HEK293 (cell line): ENCODE measurements around the gene CLIP1.

Source experiments
- CTCF ChIA-PET: fragments of 350-600 bp; formaldehyde crosslinking; extraction: SDS; loops from one replicate; lab custom pipeline; 2021; ENCODE audit warnings: antibody characterized with exemption; lab: Yijun Ruan, JAX
- POLR2A ChIA-PET: fragments of 300-600 bp; formaldehyde crosslinking; extraction: SDS; loops from one replicate; lab custom pipeline; 2020; ENCODE audit warnings: antibody characterized with exemption, inconsistent platforms; lab: Yijun Ruan, JAX
- H3K27ac ChIP-seq: fragments of 200-500 bp; sonication (Bioruptor generic); 2 replicates; pipeline ENCODE4 v1.5.1; 2014; ENCODE audit warnings: low read depth, low read length, control low read depth, inconsistent platforms; ENCODE audit errors: extremely low read depth
- H3K36me3 ChIP-seq, 2 experiments: fragments of 200-500 bp in 1 of 2; sonication (Bioruptor generic) in 1 of 2; 1 replicate in 1 of 2; 2 replicates in 1 of 2; pipeline ENCODE4 v1.5.1; 2014 to 2017; ENCODE audit warnings: inconsistent platforms in 2 of 2, low read length in 2 of 2; ENCODE audit not compliant: control insufficient read depth in 2 of 2, insufficient read depth in 1 of 2
- H3K4me1 ChIP-seq: fragments of 200-500 bp; sonication (Bioruptor generic); 2 replicates; pipeline ENCODE4 v1.5.1; 2014; ENCODE audit warnings: mild to moderate bottlenecking, low read length, inconsistent platforms; ENCODE audit not compliant: control insufficient read depth, insufficient read depth
- H3K4me3 ChIP-seq: 2 replicates; pipeline ENCODE4 v1.5.1; 2011; ENCODE audit warnings: low read depth, mild to moderate bottlenecking, control low read depth, low read length, moderate library complexity
- H3K9me3 ChIP-seq: fragments of 200-500 bp; sonication (Bioruptor generic); 2 replicates; pipeline ENCODE4 v1.5.1; 2014; ENCODE audit warnings: low read depth, low read length, inconsistent platforms; ENCODE audit not compliant: control insufficient read depth, insufficient read depth
- BCL11A ChIP-seq: fragments of 450-650 bp; formaldehyde crosslinking; IDR thresholded peaks from 2 replicates; pipeline ENCODE4 v1.5.1; 2016; ENCODE audit warnings: low read depth, missing biosample characterization, missing genetic modification characterization
- EGR2 ChIP-seq: fragments of 450-650 bp; formaldehyde crosslinking; IDR thresholded peaks from 2 replicates; pipeline ENCODE4 v1.5.1; 2016; ENCODE audit warnings: low read depth, missing biosample characterization, missing genetic modification characterization
- GLIS2 ChIP-seq: fragments of 450-650 bp; formaldehyde crosslinking; IDR thresholded peaks from 2 replicates; pipeline ENCODE4 v1.5.1; 2016; ENCODE audit warnings: missing biosample characterization, missing genetic modification characterization
- MZF1 ChIP-seq: fragments of 450-650 bp; formaldehyde crosslinking; IDR thresholded peaks from 2 replicates; pipeline ENCODE4 v1.5.1; 2017; ENCODE audit warnings: missing biosample characterization, missing genetic modification characterization, borderline replicate concordance
- SCRT1 ChIP-seq: fragments of 450-650 bp; formaldehyde crosslinking; IDR thresholded peaks from 2 replicates; pipeline ENCODE4 v1.5.1; 2016; ENCODE audit warnings: missing biosample characterization, missing genetic modification characterization, borderline replicate concordance
- SP7 ChIP-seq: fragments of 450-650 bp; formaldehyde crosslinking; IDR thresholded peaks from 2 replicates; pipeline ENCODE4 v1.5.1; 2016; ENCODE audit warnings: missing biosample characterization, missing genetic modification characterization
- YY2 ChIP-seq: fragments of 450-650 bp; formaldehyde crosslinking; IDR thresholded peaks from 2 replicates; pipeline ENCODE4 v1.5.1; 2016; ENCODE audit warnings: missing biosample characterization, missing genetic modification characterization
- ZBTB48 ChIP-seq: fragments of 450-650 bp; formaldehyde crosslinking; IDR thresholded peaks from 2 replicates; pipeline ENCODE4 v1.5.1; 2016; ENCODE audit warnings: missing biosample characterization, missing genetic modification characterization
- ZNF155 ChIP-seq: fragments of 450-650 bp; formaldehyde crosslinking; IDR thresholded peaks from 2 replicates; pipeline ENCODE4 v1.5.1; 2016; ENCODE audit warnings: missing biosample characterization, missing genetic modification characterization
- ZNF157 ChIP-seq: fragments of 450-650 bp; formaldehyde crosslinking; IDR thresholded peaks from 2 replicates; pipeline ENCODE4 v1.5.1; 2016; ENCODE audit warnings: missing biosample characterization, missing genetic modification characterization
- ZNF184 ChIP-seq: fragments of 450-650 bp; IDR thresholded peaks from 2 replicates; pipeline ENCODE4 v1.5.1; 2018; ENCODE audit warnings: missing biosample characterization, mild to moderate bottlenecking, missing genetic modification characterization
- ZNF2 ChIP-seq: fragments of 450-650 bp; formaldehyde crosslinking; IDR thresholded peaks from 2 replicates; pipeline ENCODE4 v1.5.1; 2016; ENCODE audit warnings: missing biosample characterization, missing genetic modification characterization
- ZNF202 ChIP-seq: fragments of 450-650 bp; formaldehyde crosslinking; IDR thresholded peaks from 2 replicates; pipeline ENCODE4 v1.5.1; 2016; ENCODE audit warnings: missing biosample characterization, missing genetic modification characterization, borderline replicate concordance
- ZNF248 ChIP-seq: fragments of 450-650 bp; formaldehyde crosslinking; IDR thresholded peaks from 2 replicates; pipeline ENCODE4 v1.5.1; 2017; ENCODE audit warnings: missing biosample characterization, missing genetic modification characterization
- ZNF324 ChIP-seq: fragments of 450-650 bp; formaldehyde crosslinking; IDR thresholded peaks from 2 replicates; pipeline ENCODE4 v1.5.1; 2016; ENCODE audit warnings: missing biosample characterization, missing genetic modification characterization
- ZNF341 ChIP-seq: fragments of 450-650 bp; formaldehyde crosslinking; IDR thresholded peaks from 2 replicates; pipeline ENCODE4; 2016; ENCODE audit warnings: low read depth, missing biosample characterization, missing genetic modification characterization
- ZNF366 ChIP-seq: fragments of 450-650 bp; formaldehyde crosslinking; conservative IDR thresholded peaks from 2 replicates; pipeline ENCODE4 v1.5.1; 2016; ENCODE audit warnings: missing biosample characterization, missing genetic modification characterization
- ZNF423 ChIP-seq: fragments of 450-650 bp; formaldehyde crosslinking; IDR thresholded peaks from 2 replicates; pipeline ENCODE4 v1.5.1; 2016; ENCODE audit warnings: missing biosample characterization, missing genetic modification characterization
- ZNF558 ChIP-seq: fragments of 450-650 bp; formaldehyde crosslinking; IDR thresholded peaks from 2 replicates; pipeline ENCODE4 v1.5.1; 2016; ENCODE audit warnings: missing biosample characterization, missing genetic modification characterization
- ZNF621 ChIP-seq: fragments of 450-650 bp; formaldehyde crosslinking; IDR thresholded peaks from 2 replicates; pipeline ENCODE4 v1.5.1; 2017; ENCODE audit warnings: missing biosample characterization, missing genetic modification characterization
- ZNF768 ChIP-seq: fragments of 450-650 bp; formaldehyde crosslinking; IDR thresholded peaks from 2 replicates; pipeline ENCODE4 v1.5.1; 2018; ENCODE audit warnings: missing biosample characterization, mild to moderate bottlenecking, missing genetic modification characterization
- ZXDB ChIP-seq: fragments of 450-650 bp; formaldehyde crosslinking; IDR thresholded peaks from 2 replicates; pipeline ENCODE4 v1.5.1; 2016; ENCODE audit warnings: missing biosample characterization, missing genetic modification characterization
- TF ChIP-seq, protein P1 (sequence below): fragments of 450-650 bp; formaldehyde crosslinking; IDR thresholded peaks from 2 replicates; pipeline ENCODE4 v1.5.1; 2017; ENCODE audit warnings: missing biosample characterization, missing genetic modification characterization
- TF ChIP-seq, protein P2 (sequence below): fragments of 450-650 bp; formaldehyde crosslinking; IDR thresholded peaks from 2 replicates; pipeline ENCODE4 v1.5.1; 2016; ENCODE audit warnings: missing biosample characterization, missing genetic modification characterization, low read depth
- TF ChIP-seq, protein P3 (sequence below): fragments of 450-650 bp; formaldehyde crosslinking; IDR thresholded peaks from 2 replicates; pipeline ENCODE4 v1.5.1; 2016; ENCODE audit warnings: missing biosample characterization, missing genetic modification characterization
- TF ChIP-seq, protein P4 (sequence below): fragments of 450-650 bp; formaldehyde crosslinking; IDR thresholded peaks from 2 replicates; pipeline ENCODE4 v1.5.1; 2016; ENCODE audit warnings: missing biosample characterization, missing genetic modification characterization
- TF ChIP-seq, protein P5 (sequence below): fragments of 450-650 bp; formaldehyde crosslinking; IDR thresholded peaks from 2 replicates; pipeline ENCODE4 v1.5.1; 2016; ENCODE audit warnings: missing biosample characterization, missing genetic modification characterization

Gene CLIP1

DNA sequence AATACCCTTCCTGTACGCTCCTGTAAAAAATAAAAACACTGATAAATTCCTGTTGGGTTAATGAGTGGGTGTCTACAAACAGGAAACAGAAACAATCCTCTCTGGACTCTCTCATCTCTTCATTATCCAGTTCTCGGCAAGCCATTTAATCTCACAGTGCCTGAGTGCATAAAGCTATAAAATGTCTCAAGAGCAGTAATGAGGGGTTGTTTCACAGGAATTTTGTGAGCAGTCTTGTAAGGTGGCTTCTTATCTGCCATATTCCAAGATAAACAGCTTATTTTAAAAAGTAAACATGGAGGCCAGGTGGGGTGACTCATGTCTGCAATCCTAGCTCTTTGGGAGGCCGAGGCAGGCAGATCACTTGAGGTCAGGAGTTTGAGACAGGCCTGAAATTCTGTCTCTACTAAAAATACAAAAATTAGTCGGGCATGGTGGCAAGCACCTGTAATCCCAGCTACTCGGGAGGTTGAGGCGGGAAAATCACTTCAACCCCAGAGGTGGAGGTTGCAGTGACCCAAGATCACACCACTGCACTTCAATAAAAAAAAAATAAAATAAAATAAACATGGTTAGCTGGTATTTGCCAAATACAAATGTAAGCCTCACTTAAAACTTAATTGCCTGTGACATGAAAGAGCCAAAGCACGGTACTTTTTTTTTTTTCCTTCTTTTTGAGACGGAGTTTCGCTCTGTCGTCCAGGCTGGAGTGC lies 54.0 kb downstream of the CLIP1 start:
- CTCF ChIA-PET: interaction anchor here (0.6 to 2.2 kb wide), 7 partner anchors 12 to 158 kb away, joined by 3 to 8 read pairs (median 3); partner anchors contain the start of gene RSRC2
- POLR2A ChIA-PET: interaction anchor here (0.6 to 1.6 kb wide), 9 partner anchors 9 to 165 kb away, joined by 3 to 19 read pairs (median 4); partner anchors contain the start of genes KNTC1 and RSRC2
- Histone ChIP-seq H3K4me3 (no peak overlapping the region), H3K27ac (peak overlapping the region; percentile 62), H3K36me3 (peaks cover 0 to 4% of the 10 kb centered on the region in 2 experiments; a peak in 2 of 3 replicates), H3K9me3 (no peaks in the 10 kb centered on the region), H3K4me1 (peaks cover 17% of the 10 kb centered on the region)
- TF ChIP-seq ZNF768 (tag by site-specific recombination): no peak
- 0 out of 2 replicates have a peak, but pooled peaks have one; percentile 26 for TF ChIP-seq ZBTB48 (tag by site-specific recombination)
- TF ChIP-seq, protein P1, sequence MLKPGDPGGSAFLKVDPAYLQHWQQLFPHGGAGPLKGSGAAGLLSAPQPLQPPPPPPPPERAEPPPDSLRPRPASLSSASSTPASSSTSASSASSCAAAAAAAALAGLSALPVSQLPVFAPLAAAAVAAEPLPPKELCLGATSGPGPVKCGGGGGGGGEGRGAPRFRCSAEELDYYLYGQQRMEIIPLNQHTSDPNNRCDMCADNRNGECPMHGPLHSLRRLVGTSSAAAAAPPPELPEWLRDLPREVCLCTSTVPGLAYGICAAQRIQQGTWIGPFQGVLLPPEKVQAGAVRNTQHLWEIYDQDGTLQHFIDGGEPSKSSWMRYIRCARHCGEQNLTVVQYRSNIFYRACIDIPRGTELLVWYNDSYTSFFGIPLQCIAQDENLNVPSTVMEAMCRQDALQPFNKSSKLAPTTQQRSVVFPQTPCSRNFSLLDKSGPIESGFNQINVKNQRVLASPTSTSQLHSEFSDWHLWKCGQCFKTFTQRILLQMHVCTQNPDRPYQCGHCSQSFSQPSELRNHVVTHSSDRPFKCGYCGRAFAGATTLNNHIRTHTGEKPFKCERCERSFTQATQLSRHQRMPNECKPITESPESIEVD (tag by site-specific recombination): peak; percentile 99
- TF ChIP-seq, protein P2, sequence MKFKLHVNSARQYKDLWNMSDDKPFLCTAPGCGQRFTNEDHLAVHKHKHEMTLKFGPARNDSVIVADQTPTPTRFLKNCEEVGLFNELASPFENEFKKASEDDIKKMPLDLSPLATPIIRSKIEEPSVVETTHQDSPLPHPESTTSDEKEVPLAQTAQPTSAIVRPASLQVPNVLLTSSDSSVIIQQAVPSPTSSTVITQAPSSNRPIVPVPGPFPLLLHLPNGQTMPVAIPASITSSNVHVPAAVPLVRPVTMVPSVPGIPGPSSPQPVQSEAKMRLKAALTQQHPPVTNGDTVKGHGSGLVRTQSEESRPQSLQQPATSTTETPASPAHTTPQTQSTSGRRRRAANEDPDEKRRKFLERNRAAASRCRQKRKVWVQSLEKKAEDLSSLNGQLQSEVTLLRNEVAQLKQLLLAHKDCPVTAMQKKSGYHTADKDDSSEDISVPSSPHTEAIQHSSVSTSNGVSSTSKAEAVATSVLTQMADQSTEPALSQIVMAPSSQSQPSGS (tag by site-specific recombination): peak; percentile 45; the same call in 1 of the 2 replicates
- TF ChIP-seq ZNF157 (tag by site-specific recombination): no peak
- TF ChIP-seq BCL11A (tag by site-specific recombination): peak; percentile 99
- TF ChIP-seq ZNF558 (tag by site-specific recombination): peak; percentile 65
- peak; percentile 54; the same call in 1 of the 2 replicates for TF ChIP-seq ZNF324 (tag by site-specific recombination)
- TF ChIP-seq ZNF155 (tag by site-specific recombination): no peak
- TF ChIP-seq, protein P3, sequence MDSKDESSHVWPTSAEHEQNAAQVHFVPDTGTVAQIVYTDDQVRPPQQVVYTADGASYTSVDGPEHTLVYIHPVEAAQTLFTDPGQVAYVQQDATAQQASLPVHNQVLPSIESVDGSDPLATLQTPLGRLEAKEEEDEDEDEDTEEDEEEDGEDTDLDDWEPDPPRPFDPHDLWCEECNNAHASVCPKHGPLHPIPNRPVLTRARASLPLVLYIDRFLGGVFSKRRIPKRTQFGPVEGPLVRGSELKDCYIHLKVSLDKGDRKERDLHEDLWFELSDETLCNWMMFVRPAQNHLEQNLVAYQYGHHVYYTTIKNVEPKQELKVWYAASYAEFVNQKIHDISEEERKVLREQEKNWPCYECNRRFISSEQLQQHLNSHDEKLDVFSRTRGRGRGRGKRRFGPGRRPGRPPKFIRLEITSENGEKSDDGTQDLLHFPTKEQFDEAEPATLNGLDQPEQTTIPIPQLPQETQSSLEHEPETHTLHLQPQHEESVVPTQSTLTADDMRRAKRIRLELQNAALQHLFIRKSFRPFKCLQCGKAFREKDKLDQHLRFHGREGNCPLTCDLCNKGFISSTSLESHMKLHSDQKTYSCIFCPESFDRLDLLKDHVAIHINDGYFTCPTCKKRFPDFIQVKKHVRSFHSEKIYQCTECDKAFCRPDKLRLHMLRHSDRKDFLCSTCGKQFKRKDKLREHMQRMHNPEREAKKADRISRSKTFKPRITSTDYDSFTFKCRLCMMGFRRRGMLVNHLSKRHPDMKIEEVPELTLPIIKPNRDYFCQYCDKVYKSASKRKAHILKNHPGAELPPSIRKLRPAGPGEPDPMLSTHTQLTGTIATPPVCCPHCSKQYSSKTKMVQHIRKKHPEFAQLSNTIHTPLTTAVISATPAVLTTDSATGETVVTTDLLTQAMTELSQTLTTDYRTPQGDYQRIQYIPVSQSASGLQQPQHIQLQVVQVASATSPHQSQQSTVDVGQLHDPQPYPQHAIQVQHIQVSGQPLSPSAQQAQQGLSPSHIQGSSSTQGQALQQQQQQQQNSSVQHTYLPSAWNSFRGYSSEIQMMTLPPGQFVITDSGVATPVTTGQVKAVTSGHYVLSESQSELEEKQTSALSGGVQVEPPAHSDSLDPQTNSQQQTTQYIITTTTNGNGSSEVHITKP (tag by site-specific recombination): peak; percentile 71
- peak; percentile 100 for TF ChIP-seq SP7 (tag by site-specific recombination)
- no peak for TF ChIP-seq ZNF341 (tag by site-specific recombination)
- TF ChIP-seq ZXDB (tag by site-specific recombination): peak; percentile 95
- TF ChIP-seq ZNF184 (tag by site-specific recombination): peak; percentile 70
- TF ChIP-seq EGR2: peak; percentile 18; the same call in 1 of the 2 replicates
- peak; percentile 69 for TF ChIP-seq GLIS2
- TF ChIP-seq ZNF423 (tag by site-specific recombination): 0 out of 2 replicates have a peak, but pooled peaks have one; percentile 27
- no peak for TF ChIP-seq ZNF621 (tag by site-specific recombination)
- TF ChIP-seq, protein P4, sequence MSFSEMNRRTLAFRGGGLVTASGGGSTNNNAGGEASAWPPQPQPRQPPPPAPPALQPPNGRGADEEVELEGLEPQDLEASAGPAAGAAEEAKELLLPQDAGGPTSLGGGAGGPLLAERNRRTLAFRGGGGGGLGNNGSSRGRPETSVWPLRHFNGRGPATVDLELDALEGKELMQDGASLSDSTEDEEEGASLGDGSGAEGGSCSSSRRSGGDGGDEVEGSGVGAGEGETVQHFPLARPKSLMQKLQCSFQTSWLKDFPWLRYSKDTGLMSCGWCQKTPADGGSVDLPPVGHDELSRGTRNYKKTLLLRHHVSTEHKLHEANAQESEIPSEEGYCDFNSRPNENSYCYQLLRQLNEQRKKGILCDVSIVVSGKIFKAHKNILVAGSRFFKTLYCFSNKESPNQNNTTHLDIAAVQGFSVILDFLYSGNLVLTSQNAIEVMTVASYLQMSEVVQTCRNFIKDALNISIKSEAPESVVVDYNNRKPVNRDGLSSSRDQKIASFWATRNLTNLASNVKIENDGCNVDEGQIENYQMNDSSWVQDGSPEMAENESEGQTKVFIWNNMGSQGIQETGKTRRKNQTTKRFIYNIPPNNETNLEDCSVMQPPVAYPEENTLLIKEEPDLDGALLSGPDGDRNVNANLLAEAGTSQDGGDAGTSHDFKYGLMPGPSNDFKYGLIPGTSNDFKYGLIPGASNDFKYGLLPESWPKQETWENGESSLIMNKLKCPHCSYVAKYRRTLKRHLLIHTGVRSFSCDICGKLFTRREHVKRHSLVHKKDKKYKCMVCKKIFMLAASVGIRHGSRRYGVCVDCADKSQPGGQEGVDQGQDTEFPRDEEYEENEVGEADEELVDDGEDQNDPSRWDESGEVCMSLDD (tag by site-specific recombination): 0 out of 2 replicates have a peak, but pooled peaks have one; percentile 51
- TF ChIP-seq ZNF366 (tag by site-specific recombination): peak; percentile 79
- peak; percentile 80; the same call in 1 of the 2 replicates for TF ChIP-seq SCRT1
- no peak; the same call in none of the 2 replicates for TF ChIP-seq MZF1 (tag by site-specific recombination)
- TF ChIP-seq ZNF202 (tag by site-specific recombination): no peak
- TF ChIP-seq ZNF2 (tag by site-specific recombination): peak; percentile 60
- TF ChIP-seq YY2 (tag by site-specific recombination): peak; percentile 18; the same call in 1 of the 2 replicates
- TF ChIP-seq, protein P5, sequence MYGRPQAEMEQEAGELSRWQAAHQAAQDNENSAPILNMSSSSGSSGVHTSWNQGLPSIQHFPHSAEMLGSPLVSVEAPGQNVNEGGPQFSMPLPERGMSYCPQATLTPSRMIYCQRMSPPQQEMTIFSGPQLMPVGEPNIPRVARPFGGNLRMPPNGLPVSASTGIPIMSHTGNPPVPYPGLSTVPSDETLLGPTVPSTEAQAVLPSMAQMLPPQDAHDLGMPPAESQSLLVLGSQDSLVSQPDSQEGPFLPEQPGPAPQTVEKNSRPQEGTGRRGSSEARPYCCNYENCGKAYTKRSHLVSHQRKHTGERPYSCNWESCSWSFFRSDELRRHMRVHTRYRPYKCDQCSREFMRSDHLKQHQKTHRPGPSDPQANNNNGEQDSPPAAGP (tag by site-specific recombination): peak; percentile 59; the same call in 1 of the 2 replicates
- TF ChIP-seq ZNF248 (tag by site-specific recombination): no peak
